Activated gamma-delta T cell treated with Interleukin-2 at 50 U/mL for 16 hours (primary cell): ENCODE measurements around the gene HMCN2.

ENCODE experiments used
- DNase-seq: peaks from one replicate; pipeline ENCODE4 v3.0.0-alpha.2; 2020

Gene HMCN2

GRCh38 chr9:130458027-130458803 is 192.7 kb downstream of the HMCN2 start:
- DNase-seq: no peak

GRCh38 chr9:130458804-130459067 is 193.2 kb downstream of the HMCN2 start:
- no peak for DNase-seq

GRCh38 chr9:130459151-130459550 is 193.6 kb downstream of the HMCN2 start:
- DNase-seq: no peak

- no peak for DNase-seq
Measured at GRCh38 chr9:130459941-130460669, 194.5 kb downstream of the HMCN2 start.

GRCh38 chr9:130461218-130461630 is 195.7 kb downstream of the HMCN2 start:
- peak; percentile 70 for DNase-seq

GRCh38 chr9:130461731-130462130 is 196.2 kb downstream of the HMCN2 start:
- DNase-seq: no peak

- no peak for DNase-seq
Measured at GRCh38 chr9:130462685-130463540, 197.4 kb downstream of the HMCN2 start.

- DNase-seq: no peak
Measured at GRCh38 chr9:130463763-130464745, 198.5 kb downstream of the HMCN2 start.

DNA sequence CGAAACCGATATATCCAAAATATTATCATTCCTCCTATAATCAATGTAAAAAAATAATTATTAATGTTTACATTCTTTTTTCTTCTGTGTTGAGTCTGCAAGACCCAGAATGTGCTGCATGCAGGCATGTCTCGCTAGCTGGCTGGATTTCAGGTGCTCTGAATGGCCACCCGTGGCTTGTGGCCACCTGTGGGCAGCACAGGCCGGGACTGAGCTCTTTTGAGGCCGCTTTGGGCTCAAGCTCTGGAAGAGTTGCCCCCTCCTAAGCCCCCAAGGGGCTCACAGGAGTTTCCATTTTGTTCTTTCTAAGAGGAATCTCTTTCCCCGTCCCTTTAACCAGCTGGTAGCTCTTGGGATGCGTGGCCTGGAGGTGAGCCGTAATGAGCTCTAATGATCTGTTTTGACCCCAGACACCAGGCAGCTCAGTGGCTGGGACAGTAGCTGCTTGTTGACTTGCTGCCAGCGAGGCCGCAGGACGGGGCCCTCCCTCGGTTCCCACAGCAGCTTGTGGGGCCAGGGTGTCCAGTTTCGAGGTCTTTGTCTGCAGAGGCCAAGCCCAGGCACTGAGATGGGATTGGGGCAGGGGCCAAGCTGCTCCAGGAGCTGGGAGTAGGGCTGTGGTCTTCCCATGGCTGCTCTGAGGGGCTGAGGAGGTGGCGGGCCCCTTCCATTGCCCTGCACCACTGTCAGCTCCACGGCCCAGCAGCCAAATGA is 200.0 kb downstream of the HMCN2 start:
- no peak for DNase-seq

GRCh38 chr9:130466537-130467217 is 201.1 kb downstream of the HMCN2 start:
- no peak for DNase-seq

DNA sequence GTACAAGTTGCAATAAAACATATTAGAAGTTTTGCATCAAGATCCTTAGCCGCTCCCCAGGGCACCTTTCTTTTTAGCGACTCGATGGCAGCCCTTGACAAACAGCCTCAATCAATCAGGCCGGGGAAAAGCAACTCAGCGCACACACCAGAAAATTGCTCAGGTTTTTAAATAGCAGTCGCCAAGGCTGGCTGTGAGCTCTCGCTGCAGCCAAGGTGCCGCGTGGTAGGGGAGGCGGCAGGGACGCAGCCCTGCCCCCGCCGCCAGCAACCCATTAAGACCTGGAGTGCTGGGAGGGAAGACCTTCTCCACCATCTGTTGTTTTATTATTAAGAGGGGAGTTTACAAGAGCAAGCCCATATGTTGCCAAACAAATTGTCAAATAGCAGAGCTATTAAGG is 201.8 kb downstream of the HMCN2 start:
- no peak for DNase-seq

DNA sequence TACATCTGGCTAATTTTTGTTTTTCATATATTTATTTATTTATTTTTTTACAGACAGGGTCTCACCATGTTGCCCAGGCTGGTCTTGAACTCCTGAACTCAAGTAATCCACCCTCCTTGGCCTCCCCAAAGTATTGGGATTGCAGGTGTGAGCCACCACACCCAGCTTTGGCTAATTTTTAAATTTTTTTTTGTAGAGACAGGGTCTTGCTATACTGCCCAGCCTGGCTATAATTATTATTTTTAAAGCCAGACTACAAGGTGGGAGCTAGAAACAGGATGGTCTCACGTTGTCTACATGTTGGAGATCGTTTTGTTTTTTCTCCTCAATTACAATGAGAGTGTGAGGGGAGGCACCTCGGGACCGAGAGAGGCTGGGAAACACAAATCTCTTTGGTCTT is 203.0 kb downstream of the HMCN2 start:
- no peak for DNase-seq

DNA sequence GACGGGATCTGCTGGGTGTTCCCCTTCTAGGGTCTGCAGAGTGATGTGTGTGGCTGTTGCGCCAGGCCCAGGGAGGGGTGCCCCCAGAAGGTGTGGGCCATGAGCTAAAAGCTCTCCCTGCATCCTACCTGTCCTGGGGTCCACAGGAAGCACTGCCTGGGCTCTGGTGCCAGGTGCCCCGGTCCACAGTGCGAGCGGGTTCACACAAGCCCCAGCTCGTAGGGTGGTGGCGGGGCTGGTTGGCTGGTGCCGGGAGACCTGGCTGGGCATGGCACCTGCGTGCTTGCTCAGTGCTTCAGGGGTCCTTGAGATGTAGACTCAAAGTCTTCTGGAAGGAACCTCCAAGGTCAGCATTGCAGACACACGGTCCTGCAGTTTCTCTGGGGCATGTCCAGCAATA is 204.7 kb downstream of the HMCN2 start:
- no peak for DNase-seq

- no peak for DNase-seq
Measured at GRCh38 chr9:130470950-130471349, 205.4 kb downstream of the HMCN2 start.

DNA sequence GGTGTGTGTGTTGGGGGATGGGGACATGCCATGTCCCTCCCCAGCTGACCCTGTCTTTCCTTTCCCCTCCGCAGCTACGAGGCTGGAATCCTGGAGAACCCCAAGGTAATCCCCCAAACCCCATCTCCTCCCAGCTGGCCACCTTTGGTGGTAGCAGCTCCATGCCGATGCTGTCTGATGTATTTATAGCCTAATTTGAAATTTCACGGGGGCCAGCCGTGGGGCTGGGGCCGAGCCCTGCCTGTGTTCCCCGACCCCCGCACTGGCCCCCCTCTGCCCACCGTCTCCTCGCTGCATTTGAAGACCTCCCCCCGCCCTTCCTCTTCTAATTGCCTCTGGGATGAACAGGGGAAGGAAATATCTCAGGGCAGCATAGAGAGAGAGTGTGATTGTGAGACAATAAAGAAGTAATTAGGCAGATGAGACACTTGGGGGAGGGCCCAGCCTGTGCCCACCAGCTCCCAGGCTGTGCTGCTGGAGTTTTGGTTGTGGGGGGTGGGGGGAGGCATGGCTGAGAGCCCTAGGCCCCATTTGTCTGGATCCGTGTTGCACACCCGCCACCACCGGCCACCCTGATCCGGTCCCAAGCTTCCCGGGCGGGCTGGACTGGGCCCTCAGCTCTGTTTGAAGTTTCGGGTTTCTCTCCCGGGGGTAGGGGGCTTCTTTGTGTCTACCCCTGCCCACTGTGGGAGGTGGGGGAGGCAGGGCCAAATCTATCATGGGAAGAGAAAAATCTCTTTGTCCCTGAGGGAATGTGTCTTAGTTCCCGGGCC is 206.0 kb downstream of the HMCN2 start:
- no peak for DNase-seq

GRCh38 chr9:130472184-130472705 is 206.7 kb downstream of the HMCN2 start:
- no peak for DNase-seq

DNA sequence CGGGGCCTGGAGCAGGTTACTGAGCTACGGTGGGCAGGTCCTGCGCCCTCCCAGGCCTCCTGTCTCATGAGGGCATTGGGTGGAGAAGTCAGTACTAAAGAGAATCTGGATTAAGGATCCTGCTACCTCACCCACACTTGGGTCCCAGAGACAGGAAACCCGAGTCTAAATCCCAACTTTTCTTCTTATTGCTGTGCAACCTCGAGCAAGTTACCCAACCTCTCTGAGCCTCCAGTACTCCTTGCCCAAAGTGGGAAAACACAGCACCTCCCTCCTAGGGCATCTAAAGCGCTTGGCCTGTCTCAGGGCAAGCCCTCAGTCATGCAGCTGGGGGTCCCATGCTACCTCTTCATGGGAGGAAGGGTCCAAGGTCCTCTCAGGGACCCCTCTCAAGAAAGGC is 207.4 kb downstream of the HMCN2 start:
- no peak for DNase-seq

DNA sequence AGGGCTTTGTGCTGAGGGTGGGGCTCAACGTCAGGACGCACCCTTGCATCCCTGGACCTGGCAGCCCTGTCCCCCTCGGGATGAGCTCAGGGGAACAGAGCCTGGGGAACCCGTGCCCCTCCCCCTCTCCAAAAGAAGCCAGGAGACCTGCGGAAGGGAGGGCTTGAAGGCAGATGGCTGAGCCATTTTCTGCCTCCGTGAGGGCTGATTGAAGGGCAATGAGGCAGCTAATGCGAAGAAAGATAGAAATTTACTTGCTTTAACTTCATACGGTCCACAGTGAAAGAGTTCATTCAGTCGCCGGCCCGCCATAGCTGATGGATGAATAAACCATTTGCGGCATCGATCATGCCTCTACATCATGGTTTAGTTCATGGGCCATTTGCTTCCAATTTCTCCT is 208.0 kb downstream of the HMCN2 start:
- no peak for DNase-seq

- DNase-seq: no peak
Measured at GRCh38 chr9:130474106-130474505, 208.5 kb downstream of the HMCN2 start.

DNA sequence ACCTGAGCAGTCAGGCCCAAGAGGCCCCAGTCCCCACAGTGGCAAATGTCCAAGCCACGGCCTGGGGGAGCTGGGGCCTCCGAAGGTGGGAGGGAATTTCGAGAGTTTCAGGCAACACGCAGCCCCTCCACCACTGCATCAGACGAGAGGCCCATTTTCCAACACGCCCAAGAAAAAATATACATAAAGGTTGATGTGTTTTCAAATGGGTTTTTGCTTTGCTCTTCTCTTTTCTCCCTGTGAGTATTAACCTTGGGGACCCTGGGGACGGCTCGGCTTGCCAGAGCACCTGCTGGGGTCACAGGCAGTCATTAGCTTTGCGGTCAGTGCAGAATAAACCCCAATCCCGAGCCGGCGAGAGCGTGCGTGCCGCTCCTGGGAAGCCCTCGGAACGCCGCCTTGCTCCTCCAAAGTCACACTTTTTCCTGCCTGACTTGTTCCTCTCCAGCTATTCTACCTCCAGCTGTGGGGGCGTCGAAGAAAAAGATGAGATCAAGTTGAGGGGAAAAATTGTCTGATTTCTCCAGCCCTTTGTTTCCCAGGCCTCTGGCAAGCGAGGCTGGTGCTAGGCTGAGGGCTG is 210.7 kb downstream of the HMCN2 start:
- no peak for DNase-seq
